Kidney (tissue), 14 donors: ENCODE measurements around the gene NT5DC3. TPM values are rescaled to one million over a fixed set of nuclear protein-coding genes. Genes with fewer than 3 reads are reported as not detected.

Source experiments
- DNase-seq, 5 donors: peaks; one replicate each; pipeline ENCODE4 v3.0.0-alpha.2; 2013 to 2020
- FAIRE-seq: peaks from 2 replicates; lab custom pipeline; 2012; peaks lifted over from hg19 to GRCh38; lab: Jason Lieb, UNC
- H3K27ac ChIP-seq, 2 donors: one replicate each; pipeline ENCODE4 v1.7.0; 2013; ENCODE audit warnings: low read depth in 2 of 2, low read length in 2 of 2, inconsistent platforms in 1 of 2
- H3K27me3 ChIP-seq: one replicate; pipeline ENCODE4 v1.7.1; 2013; ENCODE audit warnings: low read length, inconsistent platforms; ENCODE audit not compliant: control insufficient read depth, insufficient read depth
- H3K36me3 ChIP-seq, 3 donors: one replicate each; pipeline versions ENCODE4 v1.7.0 to v1.7.1; 2013; ENCODE audit warnings: low read length in 3 of 3, control low read depth in 1 of 3, inconsistent platforms in 1 of 3; ENCODE audit not compliant: insufficient read depth in 3 of 3, control insufficient read depth in 2 of 3
- H3K4me1 ChIP-seq, 3 donors: one replicate each; pipeline versions ENCODE4 v1.7.0 to v1.7.1; 2013; ENCODE audit warnings: low read length in 3 of 3, inconsistent platforms in 1 of 3, low read depth in 1 of 3; ENCODE audit not compliant: control insufficient read depth in 2 of 3, insufficient read depth in 2 of 3
- H3K4me3 ChIP-seq, 3 donors: one replicate each; pipeline versions ENCODE4 v1.7.0 to v1.8.1; 2013; ENCODE audit warnings: low read length in 3 of 3, control low read depth in 1 of 3, inconsistent platforms in 1 of 3
- H3K9ac ChIP-seq, 3 donors: one replicate each; pipeline versions ENCODE4 v1.7.0 to v1.7.1; 2013; ENCODE audit warnings: low read length in 3 of 3, control low read depth in 1 of 3, inconsistent platforms in 1 of 3
- H3K9me3 ChIP-seq, 3 donors: one replicate each; pipeline versions ENCODE4 v1.7.0 to v1.7.1; 2013; ENCODE audit warnings: low read length in 3 of 3, control low read depth in 1 of 3, inconsistent platforms in 1 of 3; ENCODE audit not compliant: control insufficient read depth in 2 of 3, insufficient read depth in 1 of 3
- CTCF ChIP-seq: IDR thresholded peaks from 3 replicates; pipeline ENCODE4 v1.5.1; 2012; ENCODE audit warnings: mild to moderate bottlenecking, moderate library complexity, borderline replicate concordance; ENCODE audit not compliant: insufficient read depth; ENCODE audit errors: extremely low read depth
- intact Hi-C: fragments of 100-400 bp; cut with DNase I; formaldehyde crosslinking; loops from one replicate; pipeline ENCODE4 v1.11.1; 2022
- polyA plus RNA-seq: library from polyadenylated mRNA; stranded (reverse); fragments of 350-450 nt; fragmentation: Illumina TruSeq; extraction: RNeasy Lipid Tissue Mini Kit (QIAGEN cat#74804); gene quantifications from one replicate; pipeline ENCODE4 v1.2.3, GENCODE V29; 2014; ENCODE audit warnings: low read depth, low replicate concordance; ENCODE audit not compliant: insufficient read depth
- total RNA-seq: library from RNA; stranded (reverse); fragmentation: NEBNext Ultra II Directional; extraction: Animal tissue kit (Norgen Biotek cat#: 25700); gene quantifications from one replicate; pipeline ENCODE4 v1.2.1, GENCODE V29; 2021
- donor health status: control.
- donor health status: control.
- donor health status: control.
- donor health status: control.
- donor health status: control.
- donor health status: DM: yes; HTN: yes; CAD: no.
- donor health status: Normal renal cell carcinoma (clear cell type).

Gene NT5DC3
- total and polyA plus RNA-seq, 2 donors from 2014 or later, result 1.1 to 7.8 TPM

GRCh38 chr12:103765322-103765721, 75.7 kb downstream of the NT5DC3 start:
- no peak for FAIRE-seq
- no peaks in the 10 kb centered on the region for H3K27me3 ChIP-seq
- H3K9ac ChIP-seq, result no peak overlapping the region
- H3K9me3 ChIP-seq, result no peaks in the 10 kb centered on the region
- H3K36me3 ChIP-seq, result no peaks in the 10 kb centered on the region
- H3K4me1 ChIP-seq, result no peaks in the 10 kb centered on the region
- intact Hi-C loops, result no loop called here
- no peak for TF ChIP-seq CTCF
- no peak overlapping the region for H3K27ac ChIP-seq
- DNase-seq, result no peak
- H3K4me3 ChIP-seq, result no peak overlapping the region

GRCh38 chr12:103762473-103762872, 78.6 kb downstream of the NT5DC3 start:
- no peak overlapping the region for H3K9ac ChIP-seq
- no peaks in the 10 kb centered on the region for H3K27me3 ChIP-seq
- H3K27ac ChIP-seq, result no peak overlapping the region
- no peak for FAIRE-seq
- DNase-seq, result no peak
- intact Hi-C loops, result no loop called here
- no peak overlapping the region for H3K4me3 ChIP-seq
- no peaks in the 10 kb centered on the region for H3K4me1 ChIP-seq
- H3K36me3 ChIP-seq, result no peaks in the 10 kb centered on the region
- no peaks in the 10 kb centered on the region for H3K9me3 ChIP-seq
- no peak for TF ChIP-seq CTCF

DNA sequence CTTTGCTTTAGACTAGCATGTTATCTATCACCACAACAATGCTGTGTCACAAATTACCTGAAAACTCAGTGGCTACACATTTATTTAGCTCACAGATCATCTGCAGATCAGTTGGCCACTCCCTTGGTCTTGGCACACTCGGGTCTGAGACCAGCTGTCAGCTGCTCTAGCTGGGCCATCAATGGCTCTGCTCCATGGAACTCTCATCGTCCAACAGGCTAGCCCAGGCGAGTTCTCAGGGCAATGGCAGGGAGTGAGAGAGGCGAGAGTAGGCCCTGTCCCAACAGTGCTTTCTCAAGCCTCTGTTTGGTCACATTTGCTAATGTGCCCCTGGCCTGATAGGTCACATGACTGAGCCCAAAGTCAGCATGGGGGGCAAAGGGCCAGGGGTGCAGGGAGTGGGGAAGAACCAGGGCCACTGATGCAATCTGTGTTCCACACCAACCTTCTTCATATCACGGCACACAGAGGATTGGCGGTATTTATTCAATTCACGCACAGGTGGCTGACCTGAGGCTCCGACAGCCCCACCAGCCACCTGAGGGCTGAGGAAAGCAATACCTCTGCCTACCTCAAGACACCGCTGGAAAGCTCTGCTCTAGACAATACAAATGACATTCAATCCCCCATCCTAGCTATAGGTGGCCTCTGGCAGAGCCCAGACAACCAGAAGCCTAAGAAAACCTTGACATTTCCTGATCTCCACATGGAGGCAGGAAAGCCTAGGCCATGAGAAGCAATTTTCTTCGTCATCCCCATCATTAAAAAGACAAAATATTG, 82.5 kb downstream of the NT5DC3 start:
- intact Hi-C loops, result no loop called here
- FAIRE-seq, result no peak

More for the DNA sequence above, 82.5 kb downstream of the NT5DC3 start:
- TF ChIP-seq CTCF, result no peak
- Histone ChIP-seq H3K27me3 (no peaks in the 10 kb centered on the region), H3K27ac (no peak overlapping the region), H3K4me1 (no peaks in the 10 kb centered on the region), H3K9ac (no peak overlapping the region), H3K36me3 (no peaks in the 10 kb centered on the region), H3K9me3 (no peaks in the 10 kb centered on the region), H3K4me3 (no peak overlapping the region)
- no peak for DNase-seq
